Transverse colon (tissue), 4 donors: ENCODE results near the gene HTR2B. TPM values are rescaled to one million over a fixed set of nuclear protein-coding genes. Genes with fewer than 3 reads are reported as not detected.

Experiments used
- DNase-seq: peaks from one replicate; pipeline ENCODE4 v3.0.0-alpha.2; 2019
- H3K27ac ChIP-seq, 4 donors: fragments of 200-600 bp; sonication (generic); 2 replicates each; pipeline ENCODE4 v1.5.1; 2016 to 2018; ENCODE audit warnings: inconsistent platforms in 4 of 4
- H3K27me3 ChIP-seq: fragments of 200-600 bp; sonication (generic); 2 replicates; pipeline ENCODE4 v1.5.1; 2017; ENCODE audit warnings: inconsistent platforms
- H3K36me3 ChIP-seq, 4 donors: fragments of 200-600 bp; sonication (generic); 2 replicates each; pipeline ENCODE4 v1.5.1; 2017 to 2019; ENCODE audit warnings: inconsistent platforms in 4 of 4
- H3K4me1 ChIP-seq, 4 donors: fragments of 200-600 bp; sonication (generic); 2 replicates each; pipeline ENCODE4 v1.5.1; 2017 to 2020; ENCODE audit warnings: inconsistent platforms in 4 of 4
- H3K4me3 ChIP-seq, 4 donors: fragments of 200-600 bp; sonication (generic); 1 replicate in 1 of 4; 2 replicates in 3 of 4; pipeline versions ENCODE4 v1.5.1 to v1.6.1; 2017 to 2019; ENCODE audit warnings: inconsistent platforms in 4 of 4
- H3K9me3 ChIP-seq, 2 donors: fragments of 200-600 bp; sonication (generic); 2 replicates each; pipeline ENCODE4 v1.5.1; 2017 to 2019; ENCODE audit warnings: inconsistent platforms in 2 of 2
- CTCF ChIP-seq, 5 experiments: fragments of 200-600 bp in 3 of 5; fragments of 450-650 bp in 2 of 5; sonication (generic) in 3 of 5; IDR thresholded peaks; 1 replicate in 2 of 5; 2 replicates in 3 of 5; pipeline ENCODE4 v1.5.1; 2016 to 2017; ENCODE audit warnings: antibody characterized with exemption in 5 of 5, inconsistent platforms in 3 of 5, mild to moderate bottlenecking in 2 of 5, moderate library complexity in 1 of 5
- EP300 ChIP-seq: sonication (generic); formaldehyde crosslinking; IDR thresholded peaks from one replicate; pipeline ENCODE4 v1.6.1; 2017; ENCODE audit warnings: antibody characterized with exemption, low read depth
- POLR2A ChIP-seq: fragments of 450-650 bp; IDR thresholded peaks from one replicate; pipeline ENCODE4 v1.6.1; 2016; ENCODE audit warnings: antibody characterized with exemption, mild to moderate bottlenecking, moderate library complexity
- POLR2AphosphoS5 ChIP-seq, 3 donors: sonication (generic); formaldehyde crosslinking; IDR thresholded peaks; one replicate each; pipeline ENCODE4 v1.6.1; 2016; ENCODE audit warnings: antibody characterized with exemption in 3 of 3
- WGBS, 2 donors: methylation state at CpG; one replicate each; pipeline ENCODE4 v1.1.5; 2018; ENCODE audit warnings: low coverage in 1 of 2; 5-methylcytosine and 5-hydroxymethylcytosine counted together
- in situ Hi-C, 4 donors: fragments of 200-750 bp; cut with MboI; loops; one replicate each; pipeline versions ENCODE4 v1.15.0 to v1.15.1; 2017; ENCODE audit warnings: low sequenced_read_pairs in 3 of 4, low pct_ligation_motif_present in 1 of 4, low pct_unique_long_range_greater_than_20kb in 1 of 4
- intact Hi-C: fragments of 100-400 bp; cut with DNase I; formaldehyde crosslinking; loops from one replicate; pipeline ENCODE4 v1.15.1; 2023; ENCODE audit warnings: low total_unique reads
- total RNA-seq, 4 donors: library from RNA; depleted of rRNA; stranded (reverse); fragments of >200 nt; gene quantifications; one replicate each; pipeline ENCODE4 v1.1.0, GENCODE V29; 2016

HTR2B gene
- total RNA-seq, 4 donors from 2014 or later: 0.40 to 6.2 (median 0.82) TPM; not detected in 1

GRCh38 chr2:231129216-231129615 is 4.4 kb upstream of the HTR2B start:
- H3K27me3 ChIP-seq: no peaks in the 10 kb centered on the region
- in situ Hi-C loops: no loop called here
- H3K9me3 ChIP-seq: no peaks in the 10 kb centered on the region
- H3K36me3 ChIP-seq: no peaks in the 10 kb centered on the region
- H3K27ac ChIP-seq: no peak overlapping the region
- TF ChIP-seq POLR2A (no peak), CTCF (IDR thresholded peaks at IDR 0.05) (no peak), POLR2AphosphoS5 (IDR thresholded peaks at IDR 0.05) (no peak), EP300 (no peak)
- WGBS, 2 donors: 100% methylated on average over 1 of the region's 1 CpG
- intact Hi-C loops: no loop called here
- no peak for DNase-seq
- no peak overlapping the region for H3K4me3 ChIP-seq
- peaks cover 0 to 9% (median 2%) of the 10 kb centered on the region in 4 donors for H3K4me1 ChIP-seq

GRCh38 chr2:231128541-231128940 is 3.7 kb upstream of the HTR2B start:
- no peaks in the 10 kb centered on the region for H3K36me3 ChIP-seq
- peaks cover 0 to 11% (median 2%) of the 10 kb centered on the region in 4 donors for H3K4me1 ChIP-seq
- no peak overlapping the region for H3K27ac ChIP-seq
- DNase-seq: no peak
- no peak overlapping the region for H3K4me3 ChIP-seq
- intact Hi-C loops: no loop called here
- in situ Hi-C loops: no loop called here
- H3K27me3 ChIP-seq: no peaks in the 10 kb centered on the region
- no peaks in the 10 kb centered on the region for H3K9me3 ChIP-seq
- no peak for TF ChIP-seq EP300
- TF ChIP-seq POLR2A: no peak
- TF ChIP-seq POLR2AphosphoS5 (IDR thresholded peaks at IDR 0.05): no peak
- TF ChIP-seq CTCF (IDR thresholded peaks at IDR 0.05): no peak

- TF ChIP-seq POLR2A (no peak), POLR2AphosphoS5 (IDR thresholded peaks at IDR 0.05) (no peak)
- intact Hi-C loops: no loop called here
- Histone ChIP-seq H3K36me3 (no peaks in the 10 kb centered on the region), H3K4me1 (peaks cover 0 to 11% (median 2%) of the 10 kb centered on the region in 4 donors), H3K27me3 (no peaks in the 10 kb centered on the region), H3K9me3 (no peaks in the 10 kb centered on the region), H3K4me3 (no peak overlapping the region), H3K27ac (no peak overlapping the region)
- DNase-seq: no peak
- in situ Hi-C loops: no loop called here
- 77 to 88% methylated on average over 1 of the region's 1 CpG for WGBS, 2 donors
These were observed 3.1 kb upstream of the HTR2B start for GRCh38 chr2:231127936-231128335.

- intact Hi-C loops (no loop called here), in situ Hi-C loops (no loop called here)
- Histone ChIP-seq H3K4me1 (peaks cover 0 to 11% (median 2%) of the 10 kb centered on the region in 4 donors), H3K27ac (no peak overlapping the region), H3K4me3 (no peak overlapping the region), H3K36me3 (no peaks in the 10 kb centered on the region), H3K27me3 (no peaks in the 10 kb centered on the region), H3K9me3 (no peaks in the 10 kb centered on the region)
- TF ChIP-seq POLR2AphosphoS5 (IDR thresholded peaks at IDR 0.05): no peak
- no peak for TF ChIP-seq EP300
- no peak for TF ChIP-seq POLR2A
- no peak for TF ChIP-seq CTCF (IDR thresholded peaks at IDR 0.05)
- DNase-seq: no peak
- WGBS, 2 donors: 86 to 96% methylated on average over 4 to 9 of the region's 9 CpGs
These were observed 2.6 kb upstream of the HTR2B start for GRCh38 chr2:231127480-231127879.

GRCh38 chr2:231126123-231126522 is 1.3 kb upstream of the HTR2B start:
- Histone ChIP-seq H3K27me3 (no peaks in the 10 kb centered on the region), H3K9me3 (no peaks in the 10 kb centered on the region), H3K36me3 (no peaks in the 10 kb centered on the region), H3K4me3 (no peak overlapping the region), H3K27ac (no peak overlapping the region), H3K4me1 (peaks cover 0 to 11% (median 2%) of the 10 kb centered on the region in 4 donors)
- DNase-seq: no peak
- in situ Hi-C loops: no loop called here
- 93 to 94% methylated on average over 7 of the region's 7 CpGs for WGBS, 2 donors
- TF ChIP-seq POLR2A (no peak), EP300 (no peak)
- intact Hi-C loops: no loop called here
